GM12892 (cell line): ENCODE measurements around the gene FAM107B.
"Not testable (repeated sequence)": the region's sequence is repeated elsewhere in the genome, so short reads cannot be mapped to it uniquely, and the experiment has no call there.

ENCODE experiments used
- DNase-seq: peaks from one replicate; pipeline ENCODE4 v3.0.0; 2011; ENCODE audit not compliant: insufficient read length
- FAIRE-seq: peaks from 2 replicates; lab custom pipeline; 2011; peaks lifted over from hg19 to GRCh38; lab: Jason Lieb, UNC
- POLR2A ChIP-seq: IDR thresholded peaks from 2 replicates; pipeline ENCODE4 v1.6.1; 2011; ENCODE audit warnings: low read depth, low read length, control low read depth
- POLR2AphosphoS5 ChIP-seq: IDR thresholded peaks from 2 replicates; pipeline ENCODE4 v1.6.1; 2011; ENCODE audit warnings: low read depth, low read length, control low read depth
- TAF1 ChIP-seq: IDR thresholded peaks from 2 replicates; pipeline ENCODE4 v1.6.1; 2011; ENCODE audit warnings: low read depth, mild to moderate bottlenecking, control low read depth, low read length, borderline replicate concordance

The FAM107B gene

DNA sequence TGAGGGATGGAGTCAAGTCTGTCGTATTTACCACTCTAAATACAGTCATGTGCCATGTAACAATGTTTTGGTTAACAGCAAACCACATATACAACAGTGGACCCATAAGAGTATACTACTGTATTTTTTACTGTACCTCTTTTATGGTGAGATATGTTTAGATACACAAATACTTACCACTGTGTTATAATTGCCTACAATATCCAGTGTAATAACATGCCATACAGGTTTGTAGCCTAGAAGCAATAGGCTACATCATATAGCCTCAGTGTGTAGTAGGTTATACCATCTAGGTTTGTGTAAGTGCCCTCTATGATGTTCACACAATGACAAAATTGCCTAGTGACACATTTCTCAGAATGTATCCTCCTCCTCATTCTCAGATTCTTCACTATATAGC, 110.4 kb downstream of the FAM107B start:
- DNase-seq, result no peak
- TF ChIP-seq TAF1 (no peak), POLR2AphosphoS5 (no peak), POLR2A (no peak)
- no peak for FAIRE-seq

DNA sequence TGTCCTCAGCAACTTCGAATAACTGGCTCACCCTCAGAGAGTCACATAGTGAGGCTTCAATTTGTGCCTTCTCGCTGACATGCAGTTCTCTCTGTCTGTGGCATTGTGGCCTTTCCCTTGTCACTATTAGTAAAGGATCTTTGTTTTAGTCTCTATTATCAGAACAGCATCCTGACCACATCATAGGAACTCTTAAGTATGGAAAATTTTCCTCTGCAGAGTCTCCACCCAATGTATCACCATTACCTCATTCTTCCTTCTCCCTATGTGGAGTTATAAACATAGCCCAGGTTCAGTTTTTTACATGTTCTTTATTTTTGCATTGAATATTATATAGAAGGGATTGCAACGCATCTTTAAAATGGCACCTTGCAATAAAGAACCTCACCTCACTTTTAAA, 112.9 kb downstream of the FAM107B start:
- TF ChIP-seq TAF1, result no peak
- no peak for TF ChIP-seq POLR2A
- TF ChIP-seq POLR2AphosphoS5, result no peak
- FAIRE-seq, result peak; percentile 14
- no peak for DNase-seq

DNA sequence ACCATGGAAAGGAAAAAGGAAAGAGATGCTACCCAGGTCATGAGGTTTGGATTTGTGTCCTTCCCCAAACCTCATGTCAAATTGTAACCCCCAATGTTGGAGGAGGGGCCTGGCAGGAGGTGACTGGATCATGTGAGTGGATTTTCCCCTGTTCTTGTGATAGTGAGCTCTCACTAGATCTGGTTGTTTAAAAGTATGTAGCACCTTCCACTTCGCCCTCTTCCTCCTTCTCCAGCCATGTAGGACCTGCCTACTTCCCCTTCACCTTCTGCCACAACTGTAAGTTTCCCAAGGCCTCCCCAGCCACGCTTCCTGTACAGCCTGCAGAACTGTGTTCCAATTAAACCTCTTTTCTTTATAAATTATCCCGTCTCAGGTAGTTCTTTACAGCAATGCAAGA, 113.9 kb downstream of the FAM107B start:
- FAIRE-seq, result no peak
- TF ChIP-seq POLR2A (no peak), POLR2AphosphoS5 (no peak), TAF1 (no peak)
- no peak for DNase-seq

DNA sequence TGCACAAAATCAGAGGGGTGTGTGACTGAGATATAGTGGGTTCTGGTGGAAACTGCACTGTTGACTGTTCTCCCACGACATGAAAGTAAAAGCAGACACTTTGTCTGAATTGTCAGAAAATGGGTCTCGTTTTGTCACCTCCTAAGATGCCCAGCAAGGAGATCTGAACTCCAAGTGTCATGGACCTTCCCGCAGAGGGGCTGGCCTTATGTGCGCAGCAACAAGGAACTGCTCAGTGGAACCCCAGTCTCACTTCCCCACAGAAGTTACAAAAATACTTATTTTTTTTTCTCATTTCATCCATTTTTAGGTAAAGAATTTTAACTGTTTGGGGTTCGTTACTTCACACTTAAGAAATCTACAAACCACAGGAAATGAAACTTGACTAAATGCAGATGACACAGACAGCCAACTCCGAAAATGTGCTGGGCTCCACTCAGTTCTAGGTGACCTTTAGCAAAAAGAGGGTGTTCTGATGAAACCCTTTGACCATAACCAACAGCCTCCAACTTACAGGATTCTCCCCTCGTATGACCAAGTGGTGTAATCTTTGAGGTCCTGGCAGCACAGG, 115.0 kb downstream of the FAM107B start:
- DNase-seq (peak; percentile 40), FAIRE-seq (peak; percentile 71)
- TF ChIP-seq POLR2A (no peak), POLR2AphosphoS5 (no peak), TAF1 (no peak)

DNA sequence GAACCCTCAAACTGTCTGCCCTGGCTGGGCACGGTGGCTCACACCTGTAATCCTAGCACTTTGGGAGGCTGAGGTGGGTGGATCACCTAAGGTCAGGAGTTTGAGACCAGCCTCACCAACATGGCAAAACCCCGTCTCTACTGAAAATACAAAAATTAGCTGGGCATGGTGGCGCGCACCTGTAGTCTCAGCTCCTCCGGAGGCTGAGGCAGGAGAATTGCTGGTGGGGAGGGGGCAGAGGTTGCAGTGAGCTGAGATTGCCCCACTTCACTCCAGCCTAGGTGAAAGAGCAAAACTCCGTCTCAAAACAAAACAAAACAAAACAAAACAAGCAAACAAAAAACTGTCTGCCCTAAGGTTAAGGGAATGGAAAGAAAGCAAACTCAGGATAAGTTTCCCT, 115.6 kb downstream of the FAM107B start:
- FAIRE-seq, result peak; percentile 53
- not testable (repeated sequence) for DNase-seq

DNA sequence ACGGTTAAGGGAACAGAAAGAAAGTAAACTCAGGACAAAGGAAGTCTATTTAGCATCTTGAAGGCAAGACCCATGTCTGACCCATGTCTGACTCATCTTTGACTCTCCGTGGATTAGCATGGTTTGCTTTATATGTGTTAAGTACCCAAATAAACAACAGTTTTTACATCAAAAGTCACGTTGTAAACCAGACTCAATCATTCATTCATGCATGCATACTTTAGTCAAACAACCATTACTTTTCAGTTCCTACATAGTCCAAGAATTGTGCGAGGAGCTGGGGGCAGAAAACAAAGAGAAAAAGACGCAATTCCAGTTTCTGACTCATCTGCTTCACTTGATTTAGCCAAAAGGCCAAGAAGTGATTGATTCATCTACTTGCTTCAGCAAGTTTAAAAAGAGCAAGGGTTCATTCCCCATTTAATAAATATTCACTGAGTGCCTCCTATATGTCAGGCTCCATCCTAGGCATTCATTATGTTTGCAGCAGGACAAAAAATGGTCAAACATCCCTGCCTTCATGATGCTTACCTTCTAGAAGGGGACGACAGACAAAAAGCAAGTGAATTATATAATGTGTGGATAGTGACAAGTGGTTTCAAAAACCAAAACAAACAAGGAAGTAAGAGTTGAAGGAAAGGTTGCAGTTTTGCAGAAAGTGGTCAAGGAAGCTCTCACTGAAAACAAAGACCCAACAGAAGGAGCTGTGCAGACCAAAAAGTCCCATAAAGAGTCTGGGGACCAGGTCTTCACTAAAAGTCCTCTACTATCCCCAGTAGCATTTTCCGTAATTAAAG, 116.2 kb downstream of the FAM107B start:
- no peak for TF ChIP-seq POLR2AphosphoS5
- TF ChIP-seq POLR2A, result no peak
- no peak for TF ChIP-seq TAF1
- DNase-seq (no peak), FAIRE-seq (peak; percentile 81)

DNA sequence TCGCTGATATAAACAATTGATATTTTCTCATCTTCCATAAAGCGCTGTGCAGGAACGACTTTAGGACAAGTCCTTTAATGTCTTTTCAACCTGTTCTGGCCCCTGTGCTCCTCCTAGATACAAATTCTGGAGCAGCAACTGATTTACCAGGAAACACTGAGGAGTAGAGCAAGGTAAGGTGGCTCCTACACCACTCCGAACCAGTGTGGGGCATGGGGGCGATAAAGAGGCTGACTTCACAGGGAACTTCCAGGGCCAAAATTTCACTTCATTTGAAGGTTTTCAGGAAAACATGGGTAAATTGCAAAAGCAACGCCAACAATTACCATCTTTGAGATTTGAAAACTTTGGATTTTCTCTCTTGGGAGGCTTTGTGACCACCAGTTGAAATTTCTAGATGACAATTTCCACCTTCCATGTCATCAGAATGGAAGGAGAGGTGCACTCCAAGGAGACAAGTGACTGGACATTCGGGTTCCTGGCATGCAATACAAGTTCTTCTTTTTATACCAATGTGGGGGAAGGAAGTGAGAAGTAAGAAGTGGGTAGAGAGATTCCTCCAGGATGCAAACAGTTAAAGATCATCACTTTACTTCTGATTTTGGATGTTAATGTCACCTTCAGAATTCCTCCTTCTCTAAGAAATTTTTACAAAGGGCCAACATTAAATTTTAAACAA, 118.5 kb downstream of the FAM107B start:
- FAIRE-seq (no peak), DNase-seq (no peak)
- TF ChIP-seq POLR2A (no peak), POLR2AphosphoS5 (no peak), TAF1 (no peak)

DNA sequence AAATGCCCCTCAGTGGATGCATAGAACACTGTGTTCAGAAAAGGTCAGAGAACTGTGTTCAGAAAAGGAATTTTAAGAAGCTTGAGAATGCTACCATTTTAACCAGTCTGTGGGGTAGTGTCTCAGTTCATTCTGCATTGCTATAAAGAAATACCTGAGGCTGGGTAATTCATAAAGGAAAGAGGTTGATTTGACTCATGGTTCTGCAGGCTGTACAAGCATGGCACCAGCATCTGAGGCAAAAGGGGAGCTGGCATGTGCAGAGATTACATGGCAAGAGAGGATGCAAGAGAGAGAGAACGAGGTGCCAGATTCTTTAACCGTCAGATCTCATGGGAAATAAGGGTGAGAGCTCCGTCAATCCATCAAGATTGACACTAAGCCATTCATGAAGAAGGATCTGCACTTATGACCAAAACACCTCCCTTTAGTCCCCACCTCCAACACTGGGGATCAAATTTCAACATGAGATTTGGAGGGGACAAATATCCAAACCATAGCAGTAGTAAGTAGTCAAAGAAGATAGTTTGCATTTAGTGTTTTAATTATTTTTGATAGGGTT, 119.8 kb downstream of the FAM107B start:
- no peak for FAIRE-seq
- TF ChIP-seq TAF1 (no peak), POLR2A (no peak), POLR2AphosphoS5 (no peak)

DNA sequence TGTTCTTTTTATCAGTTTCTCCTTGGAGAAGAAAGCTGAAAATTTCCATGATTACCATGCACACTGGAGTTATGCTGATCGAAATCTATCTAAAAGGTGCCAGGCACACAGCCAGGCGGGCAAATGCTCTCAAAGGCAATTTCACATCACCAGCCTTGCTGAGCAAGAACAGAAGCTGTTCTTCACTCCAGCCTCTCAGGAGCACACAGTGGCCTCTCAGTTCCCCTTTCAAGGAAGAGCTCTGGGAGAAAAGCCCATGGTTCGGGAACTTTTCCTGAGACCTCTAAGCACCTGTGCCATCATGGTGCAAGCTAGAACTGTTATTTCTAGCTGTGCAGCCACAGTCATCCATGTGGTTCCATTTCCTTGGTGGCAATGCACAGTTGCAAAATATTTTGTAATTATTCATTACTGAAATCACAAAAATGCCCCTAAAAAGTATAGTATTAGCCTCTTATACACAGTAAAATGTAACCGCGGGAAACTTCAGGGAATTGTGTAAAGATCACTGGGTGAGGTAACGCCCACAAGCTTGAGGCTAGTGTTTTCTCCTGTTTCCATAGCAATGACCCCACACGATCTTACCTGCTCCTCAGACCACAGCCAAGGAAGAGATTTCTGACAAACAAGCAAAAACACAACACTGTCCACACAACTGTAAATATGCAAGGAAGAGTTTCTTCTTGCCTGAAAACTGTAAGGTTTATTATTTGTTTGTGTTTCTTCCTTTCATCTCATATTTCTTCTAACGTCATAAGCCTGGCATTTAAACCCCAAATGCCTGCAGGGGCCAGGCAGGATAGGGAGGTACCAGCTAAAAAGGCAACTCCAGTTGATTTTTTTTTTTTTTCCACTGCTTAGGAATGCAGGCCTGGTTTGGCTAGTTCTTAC, 121.2 kb downstream of the FAM107B start:
- no peak for DNase-seq
- no peak for FAIRE-seq
- no peak for TF ChIP-seq POLR2AphosphoS5
- TF ChIP-seq POLR2A, result no peak
- TF ChIP-seq TAF1, result no peak

More for the DNA sequence above, 119.8 kb downstream of the FAM107B start:
- DNase-seq, result no peak

DNA sequence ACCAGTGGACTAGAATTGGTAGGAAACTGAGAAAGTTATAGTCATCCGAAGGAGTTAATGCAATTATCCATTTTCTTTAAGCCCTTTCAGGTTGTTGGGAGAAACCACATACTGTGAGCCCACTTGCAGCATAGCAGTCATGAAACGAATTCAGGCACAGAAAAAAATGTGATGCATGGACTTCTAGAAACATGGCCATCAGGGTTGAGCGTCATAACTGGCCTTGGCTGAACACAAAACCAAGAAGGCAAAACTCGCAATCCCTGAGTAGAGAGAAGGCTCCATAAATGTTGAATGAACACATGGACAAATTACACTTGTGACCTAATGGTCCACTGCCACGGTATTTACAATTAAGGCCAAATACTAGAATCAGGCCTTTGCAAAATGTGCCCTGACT, 121.9 kb downstream of the FAM107B start:
- no peak for FAIRE-seq
- no peak for TF ChIP-seq POLR2AphosphoS5
- TF ChIP-seq TAF1, result no peak
- TF ChIP-seq POLR2A, result no peak
- no peak for DNase-seq

DNA sequence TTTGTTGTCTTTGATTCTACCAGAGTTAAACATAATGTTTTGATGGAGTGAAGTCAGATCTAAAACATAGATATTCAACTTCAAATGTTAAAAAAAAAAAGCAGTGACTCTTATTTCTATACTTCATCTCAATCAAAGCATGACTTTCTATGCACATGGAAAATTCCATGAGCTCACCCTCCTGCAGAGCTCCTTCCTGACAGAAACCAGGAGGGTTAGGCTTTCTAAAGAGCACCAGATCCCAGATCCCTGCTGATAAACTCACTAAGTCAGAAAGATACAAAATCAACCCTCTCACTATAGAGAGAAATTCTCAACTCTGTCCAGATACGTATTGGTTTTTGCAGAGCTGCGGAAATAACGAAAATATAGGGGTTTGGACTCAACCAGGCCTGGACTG, 122.6 kb downstream of the FAM107B start:
- no peak for FAIRE-seq
- DNase-seq, result no peak
- TF ChIP-seq TAF1 (no peak), POLR2AphosphoS5 (no peak), POLR2A (no peak)
